Kidney epithelial cell (primary cell): Measurements from ENCODE around the gene TMEM272. TPM values are rescaled to one million over a fixed set of nuclear protein-coding genes. Genes with fewer than 3 reads are reported as not detected.

Source experiments
- DNase-seq: peaks from one replicate; pipeline ENCODE4 v3.0.0-alpha.2; 2010; ENCODE audit warnings: low read depth
- H3K27me3 ChIP-seq: 2 replicates; pipeline ENCODE4 v1.6.0; 2011; ENCODE audit warnings: low read length; ENCODE audit not compliant: control insufficient read depth, insufficient read depth
- H3K36me3 ChIP-seq: 2 replicates; pipeline ENCODE4 v1.5.1; 2011; ENCODE audit warnings: low read length; ENCODE audit not compliant: control insufficient read depth, insufficient read depth
- H3K4me3 ChIP-seq: 2 replicates; pipeline ENCODE4 v1.5.1; 2011; ENCODE audit warnings: low read depth, mild to moderate bottlenecking, control low read depth, low read length
- total RNA-seq: library from RNA; depleted of rRNA; stranded (reverse); fragments of >200 nt; gene quantifications from 2 replicates; pipeline ENCODE4 v1.2.3, GENCODE V29; 2015
- TF ChIP-seq, protein P1 (sequence below): IDR thresholded peaks from 2 replicates; pipeline ENCODE4 v1.5.1; 2011; ENCODE audit warnings: mild to moderate bottlenecking, moderate library complexity, low read length, control low read depth, inconsistent platforms; ENCODE audit not compliant: insufficient read depth, poor library complexity, severe bottlenecking

TMEM272 gene
- total RNA-seq, 1 donor from 2014 or later: not detected

DNA sequence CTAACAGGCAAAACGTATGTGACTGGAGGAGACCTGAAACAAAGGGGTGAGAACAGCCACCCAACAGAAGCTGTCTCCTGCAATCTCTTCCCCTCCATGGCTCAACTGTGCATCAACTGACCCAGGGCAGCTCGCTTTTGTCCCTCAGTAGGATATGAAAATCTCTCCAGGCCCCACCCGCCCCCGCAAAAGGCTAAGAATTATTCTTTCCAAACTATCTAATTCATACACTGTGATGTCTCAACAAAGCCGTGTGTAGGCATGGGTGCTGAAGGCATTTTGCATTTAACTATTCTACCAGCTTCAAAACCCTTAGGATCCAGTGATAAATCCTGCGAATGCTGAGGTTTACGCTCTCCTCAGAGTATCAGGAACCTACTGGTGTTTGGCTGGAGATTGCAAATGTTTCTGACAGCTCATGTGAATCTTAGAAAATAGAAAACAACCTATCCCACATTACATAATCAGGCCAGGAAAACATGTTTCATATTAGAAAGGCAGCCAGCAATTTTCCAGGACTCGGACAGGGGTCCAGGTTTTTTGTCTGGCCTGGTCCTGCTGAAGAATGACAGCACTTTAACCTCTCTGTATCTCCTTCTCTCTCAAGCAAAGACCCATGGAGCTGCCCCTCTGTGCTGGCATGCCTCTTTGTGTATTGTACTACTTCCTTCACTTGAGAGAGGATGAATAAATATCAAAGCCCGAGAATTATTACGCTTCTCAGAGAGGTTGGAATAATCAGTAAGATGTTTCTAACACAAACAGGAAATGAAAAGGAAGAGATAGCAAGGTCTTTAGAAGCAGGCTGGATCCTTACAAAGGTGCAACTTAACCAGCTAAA is 58.3 kb downstream of the TMEM272 start:
- no peaks in the 10 kb centered on the region for H3K27me3 ChIP-seq
- H3K4me3 ChIP-seq: no peak overlapping the region
- TF ChIP-seq, protein P1, sequence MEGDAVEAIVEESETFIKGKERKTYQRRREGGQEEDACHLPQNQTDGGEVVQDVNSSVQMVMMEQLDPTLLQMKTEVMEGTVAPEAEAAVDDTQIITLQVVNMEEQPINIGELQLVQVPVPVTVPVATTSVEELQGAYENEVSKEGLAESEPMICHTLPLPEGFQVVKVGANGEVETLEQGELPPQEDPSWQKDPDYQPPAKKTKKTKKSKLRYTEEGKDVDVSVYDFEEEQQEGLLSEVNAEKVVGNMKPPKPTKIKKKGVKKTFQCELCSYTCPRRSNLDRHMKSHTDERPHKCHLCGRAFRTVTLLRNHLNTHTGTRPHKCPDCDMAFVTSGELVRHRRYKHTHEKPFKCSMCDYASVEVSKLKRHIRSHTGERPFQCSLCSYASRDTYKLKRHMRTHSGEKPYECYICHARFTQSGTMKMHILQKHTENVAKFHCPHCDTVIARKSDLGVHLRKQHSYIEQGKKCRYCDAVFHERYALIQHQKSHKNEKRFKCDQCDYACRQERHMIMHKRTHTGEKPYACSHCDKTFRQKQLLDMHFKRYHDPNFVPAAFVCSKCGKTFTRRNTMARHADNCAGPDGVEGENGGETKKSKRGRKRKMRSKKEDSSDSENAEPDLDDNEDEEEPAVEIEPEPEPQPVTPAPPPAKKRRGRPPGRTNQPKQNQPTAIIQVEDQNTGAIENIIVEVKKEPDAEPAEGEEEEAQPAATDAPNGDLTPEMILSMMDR: no peak
- DNase-seq: no peak
- H3K36me3 ChIP-seq: no peaks in the 10 kb centered on the region

DNA sequence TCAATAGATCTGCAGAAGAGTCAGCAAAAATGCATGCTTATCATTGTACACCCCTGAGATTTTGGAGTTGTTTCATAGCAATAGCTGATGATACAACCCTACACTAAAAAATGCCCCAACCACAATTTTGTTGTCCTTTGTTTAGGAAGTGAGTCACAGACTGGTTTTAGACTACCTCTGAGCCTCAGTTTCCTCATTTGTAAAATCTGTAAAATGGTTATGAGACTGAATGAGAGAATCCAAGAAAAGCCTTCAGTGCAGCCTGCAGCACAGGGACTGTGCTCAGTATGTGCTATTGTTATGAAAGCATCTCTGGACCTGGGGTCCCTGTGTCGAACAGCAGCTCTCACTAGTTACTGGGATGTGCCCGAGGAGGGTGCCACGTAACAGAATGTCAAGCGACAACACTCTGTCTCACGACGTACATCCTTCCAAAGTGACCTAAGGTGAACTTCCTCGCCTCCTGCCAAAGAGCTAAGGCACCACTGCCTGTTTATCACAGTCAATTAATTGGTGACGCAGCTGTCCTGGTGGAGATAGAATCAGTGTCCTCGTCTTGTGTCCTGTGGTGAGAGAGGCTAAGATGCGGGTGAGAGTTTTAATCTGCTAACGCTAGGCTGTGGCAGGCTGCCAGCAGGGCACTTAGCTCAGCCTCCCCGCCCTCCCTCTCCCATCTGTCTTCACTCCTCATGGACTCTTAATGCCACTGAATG is 59.1 kb downstream of the TMEM272 start:
- DNase-seq: no peak
- Histone ChIP-seq H3K27me3 (no peaks in the 10 kb centered on the region), H3K36me3 (no peaks in the 10 kb centered on the region), H3K4me3 (no peak overlapping the region)
- TF ChIP-seq, protein P1: no peak

DNA sequence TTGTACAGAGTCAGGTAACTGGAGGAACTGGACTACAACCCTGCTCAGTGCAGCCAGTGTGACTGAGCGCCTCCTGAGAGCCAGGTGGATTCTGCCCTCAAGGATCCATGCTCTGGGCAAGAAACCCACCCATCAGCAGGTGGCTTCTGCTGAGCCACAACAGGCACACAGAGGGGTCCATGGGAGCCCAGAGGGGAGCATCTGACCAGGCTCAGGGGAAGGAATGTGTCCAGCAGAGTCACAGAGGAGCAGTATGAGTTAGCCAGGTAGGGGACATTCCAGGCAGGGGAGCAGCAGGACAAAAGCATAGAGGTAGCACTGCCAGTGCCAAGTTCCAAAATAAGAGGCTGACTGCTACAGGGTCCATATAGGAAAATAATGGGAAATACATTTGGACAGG is 60.9 kb downstream of the TMEM272 start:
- DNase-seq: no peak
- no peak overlapping the region for H3K4me3 ChIP-seq
- TF ChIP-seq, protein P1: no peak
- no peaks in the 10 kb centered on the region for H3K36me3 ChIP-seq
- H3K27me3 ChIP-seq: no peaks in the 10 kb centered on the region

DNA sequence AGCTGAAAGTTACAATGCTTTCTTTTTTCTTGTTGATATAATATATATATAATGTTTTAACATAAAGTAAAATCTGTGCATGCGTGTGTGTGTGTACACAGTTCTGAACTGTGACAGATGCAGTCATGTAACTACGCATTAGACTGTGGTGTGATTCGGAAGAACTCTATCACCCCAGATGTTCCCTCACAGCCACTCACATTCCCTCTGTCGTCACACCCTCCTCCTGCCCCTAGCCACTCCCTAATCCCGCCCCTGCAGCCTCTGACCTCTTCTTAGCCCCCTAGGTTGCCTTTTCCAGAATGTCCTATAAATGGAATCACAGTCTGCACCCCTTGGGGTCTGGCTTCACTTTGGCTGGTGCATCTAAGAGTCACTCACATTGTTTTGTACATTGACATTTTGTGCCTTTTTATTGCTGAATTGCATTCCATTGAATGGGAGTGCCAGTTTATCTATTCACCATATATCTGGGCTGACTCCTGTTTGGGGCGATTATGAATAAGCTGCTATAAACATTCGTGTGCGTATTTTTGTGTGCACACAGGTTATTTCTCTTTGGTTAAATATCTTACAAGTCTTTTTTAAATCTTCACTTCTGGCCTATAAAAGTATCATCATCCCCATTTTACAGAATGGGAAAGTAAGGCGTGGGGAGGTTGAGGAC is 61.4 kb downstream of the TMEM272 start:
- Histone ChIP-seq H3K4me3 (no peak overlapping the region), H3K36me3 (no peaks in the 10 kb centered on the region), H3K27me3 (no peaks in the 10 kb centered on the region)
- no peak for DNase-seq
- TF ChIP-seq, protein P1: no peak

DNA sequence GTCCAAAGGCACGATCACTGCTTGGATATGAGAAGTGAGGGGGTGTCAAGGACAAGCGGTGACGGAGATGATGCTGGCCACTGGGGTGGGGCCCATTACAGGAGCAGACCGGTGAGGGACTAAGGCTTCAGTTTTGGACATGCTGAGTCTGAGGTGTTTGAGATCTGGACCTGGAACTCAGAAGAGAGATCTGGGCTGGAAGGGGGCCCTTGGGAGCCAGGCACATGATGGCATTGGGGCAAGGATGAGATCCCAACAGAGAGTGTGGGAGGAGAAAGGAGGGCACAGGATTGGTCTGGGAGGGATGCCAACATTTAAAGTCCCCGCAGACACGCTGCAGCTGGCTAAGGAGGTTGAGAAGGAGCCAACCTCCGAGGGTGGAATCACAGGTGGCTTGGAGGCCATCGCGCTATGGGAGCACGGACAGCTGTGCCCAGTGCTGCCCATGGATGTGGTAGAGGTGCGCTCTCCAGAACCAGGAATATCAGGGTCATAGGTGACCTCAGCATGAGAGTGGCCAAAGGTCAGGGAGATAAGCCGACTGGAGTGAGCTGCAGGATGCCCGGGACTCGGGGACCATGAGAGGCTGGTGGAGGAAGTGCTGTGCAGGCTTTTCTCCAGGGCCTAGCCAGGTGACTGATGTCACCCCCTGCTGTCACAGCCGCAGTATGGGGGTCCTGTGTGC is 62.8 kb downstream of the TMEM272 start:
- no peak for DNase-seq
- Histone ChIP-seq H3K4me3 (no peak overlapping the region), H3K27me3 (no peaks in the 10 kb centered on the region), H3K36me3 (no peaks in the 10 kb centered on the region)
- TF ChIP-seq, protein P1: no peak
